ENCODE data around the gene ARHGAP11A. TPM values are rescaled to one million over a fixed set of nuclear protein-coding genes. Genes with fewer than 3 reads are reported as not detected.

ARHGAP11A gene
- total RNA-seq, 1 donor from 2014 or later = 143 TPM

GRCh38 chr15:32652178-32652577 lies 36.9 kb downstream of the ARHGAP11A start:
- intact Hi-C loops (cut with micrococcal nuclease) = no loop called here

GRCh38 chr15:32656091-32656490 lies 40.8 kb downstream of the ARHGAP11A start:
- intact Hi-C loops (cut with micrococcal nuclease) = no loop called here

GRCh38 chr15:32656496-32656895 lies 41.2 kb downstream of the ARHGAP11A start:
- intact Hi-C loops (cut with micrococcal nuclease) = no loop called here

GRCh38 chr15:32657198-32657883 lies 42.0 kb downstream of the ARHGAP11A start:
- intact Hi-C loops (cut with micrococcal nuclease) = no loop called here

DNA sequence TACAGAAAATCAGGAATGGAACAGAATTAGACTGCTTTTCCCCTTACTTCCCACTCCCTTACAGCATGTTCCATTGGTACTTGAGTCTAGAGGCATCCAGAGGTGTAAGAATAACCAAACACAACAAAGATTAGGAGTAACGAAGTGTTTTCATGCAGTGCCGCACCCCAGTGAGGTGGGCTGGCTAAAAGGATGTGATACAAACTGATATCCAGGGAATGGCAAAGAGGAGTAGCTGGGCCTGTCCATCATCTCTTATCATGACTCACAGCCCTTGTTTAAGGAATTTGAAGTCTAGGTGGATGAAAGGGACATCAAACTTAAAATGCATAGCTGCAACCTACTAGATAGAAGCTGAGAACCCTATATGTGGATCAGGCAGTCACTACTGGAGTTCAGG lies 42.6 kb downstream of the ARHGAP11A start:
- intact Hi-C loops (cut with micrococcal nuclease) = no loop called here

DNA sequence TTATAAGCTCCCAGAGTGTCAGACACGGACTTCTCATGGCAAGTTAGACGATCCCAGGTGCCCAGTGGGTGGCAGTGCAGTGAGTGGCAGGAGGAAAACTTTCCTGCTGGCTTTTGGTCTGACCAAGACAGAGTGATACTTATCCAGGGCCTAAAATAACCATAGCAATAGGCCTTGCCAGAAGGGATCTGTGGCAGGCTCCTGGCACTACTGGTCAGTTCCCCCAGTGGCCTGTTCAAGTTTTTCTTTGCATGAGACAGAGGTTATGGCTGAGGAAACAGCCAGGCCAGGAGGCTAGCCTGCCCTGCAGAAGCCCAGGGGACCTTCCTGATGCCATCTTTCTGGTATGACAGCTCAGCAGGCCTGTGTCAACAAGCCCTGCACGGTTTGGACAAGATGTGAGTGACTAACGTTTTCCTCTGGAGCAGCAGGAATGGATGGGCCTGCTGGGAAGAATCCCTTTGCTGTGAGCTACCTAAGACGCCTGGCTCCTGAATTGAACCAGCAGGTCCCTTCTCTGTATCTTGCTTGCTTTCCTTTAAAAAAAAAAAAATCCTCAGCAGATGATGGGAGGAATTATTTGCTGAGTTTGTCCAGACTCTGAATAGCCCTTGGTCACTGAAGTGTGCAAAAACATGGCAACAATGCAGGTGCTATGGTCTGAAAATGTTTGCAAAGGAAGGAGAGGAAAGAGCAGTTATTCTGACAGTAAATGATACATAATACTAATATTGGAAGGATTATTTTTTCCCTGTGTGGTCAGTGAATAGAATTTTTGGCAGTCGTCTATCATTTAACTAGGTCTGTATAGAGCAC lies 44.2 kb downstream of the ARHGAP11A start:
- intact Hi-C loops (cut with micrococcal nuclease) = no loop called here

GRCh38 chr15:32663671-32664070 lies 48.4 kb downstream of the ARHGAP11A start:
- intact Hi-C loops (cut with micrococcal nuclease) = no loop called here

DNA sequence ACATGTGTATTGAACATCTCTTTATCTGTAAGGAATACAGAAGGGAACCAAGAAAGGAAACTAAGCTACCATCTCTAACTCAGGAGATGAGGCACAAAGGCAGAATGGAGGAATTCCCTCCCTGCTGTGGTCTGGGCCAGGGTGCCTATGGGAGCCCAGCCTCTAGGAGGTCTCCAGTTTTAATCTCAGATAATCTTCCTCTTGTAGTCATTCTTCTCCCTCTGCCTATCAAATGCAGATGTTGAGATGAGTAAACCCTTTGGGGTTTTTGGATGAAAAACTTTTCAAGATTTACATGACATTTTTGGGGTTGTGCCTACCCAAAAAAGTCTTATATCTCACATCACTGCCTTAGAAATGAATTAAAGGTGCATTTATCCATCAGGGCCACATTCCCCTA lies 49.5 kb downstream of the ARHGAP11A start:
- intact Hi-C loops (cut with micrococcal nuclease) = no loop called here

DNA sequence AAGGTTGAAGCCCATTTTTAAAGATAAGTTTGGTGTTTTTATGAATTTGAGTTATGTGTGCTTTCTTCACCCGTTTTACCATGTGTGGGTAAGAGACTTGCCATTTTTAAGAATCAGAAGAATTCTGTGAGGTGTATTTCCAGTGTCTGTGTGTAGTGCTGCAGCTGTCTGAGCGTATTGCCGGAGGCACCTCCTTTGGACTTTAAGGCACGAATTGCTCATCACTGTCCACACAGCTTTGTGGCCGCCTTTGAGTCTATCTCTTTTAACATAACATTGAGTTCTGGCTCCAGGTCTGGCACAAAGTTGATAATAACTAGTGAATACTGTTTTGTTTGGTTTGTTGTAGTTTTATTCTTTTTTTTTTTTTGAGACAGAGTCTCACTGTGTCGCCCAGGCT lies 52.0 kb downstream of the ARHGAP11A start:
- intact Hi-C loops (cut with micrococcal nuclease) = no loop called here

DNA sequence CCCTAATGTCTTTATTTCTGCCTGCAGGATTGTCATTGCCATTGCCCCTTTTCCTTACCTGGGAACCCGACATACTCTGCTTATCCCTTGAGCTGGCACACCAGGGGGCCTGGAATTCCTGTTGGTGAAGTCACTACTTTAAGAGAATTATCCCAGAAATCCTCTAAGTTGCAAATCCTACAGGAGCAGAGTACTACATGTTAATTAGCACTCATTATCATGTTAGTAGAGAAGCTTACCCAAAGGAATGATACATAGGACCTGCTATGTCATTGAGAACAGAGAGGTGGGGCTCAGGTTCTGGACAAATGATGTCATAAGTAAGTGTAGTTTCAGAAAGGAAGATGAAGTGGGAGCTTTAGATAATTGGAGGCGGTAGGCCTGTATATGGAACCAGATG lies 53.6 kb downstream of the ARHGAP11A start:
- intact Hi-C loops (cut with micrococcal nuclease) = no loop called here

GRCh38 chr15:32669896-32670611 lies 54.8 kb downstream of the ARHGAP11A start:
- intact Hi-C loops (cut with micrococcal nuclease) = no loop called here

DNA sequence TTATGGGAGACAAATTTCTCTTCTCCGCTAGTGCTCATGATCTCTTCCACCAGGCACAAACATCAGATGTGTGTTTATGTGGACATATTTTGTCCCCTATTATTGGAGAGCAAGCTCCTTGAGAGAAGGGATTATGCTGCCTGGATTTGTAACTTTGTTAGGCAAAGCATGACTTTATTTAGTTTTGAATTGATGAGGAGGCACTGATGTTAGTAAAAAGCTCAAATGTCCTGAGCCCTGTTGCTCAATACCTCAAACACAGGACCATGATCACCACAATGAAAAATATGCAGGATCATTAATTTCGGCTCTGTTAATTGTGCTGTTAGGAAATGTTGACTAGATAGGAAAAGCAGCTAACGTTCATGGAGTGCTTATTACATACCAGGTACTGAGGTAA lies 55.3 kb downstream of the ARHGAP11A start:
- intact Hi-C loops (cut with micrococcal nuclease) = no loop called here

DNA sequence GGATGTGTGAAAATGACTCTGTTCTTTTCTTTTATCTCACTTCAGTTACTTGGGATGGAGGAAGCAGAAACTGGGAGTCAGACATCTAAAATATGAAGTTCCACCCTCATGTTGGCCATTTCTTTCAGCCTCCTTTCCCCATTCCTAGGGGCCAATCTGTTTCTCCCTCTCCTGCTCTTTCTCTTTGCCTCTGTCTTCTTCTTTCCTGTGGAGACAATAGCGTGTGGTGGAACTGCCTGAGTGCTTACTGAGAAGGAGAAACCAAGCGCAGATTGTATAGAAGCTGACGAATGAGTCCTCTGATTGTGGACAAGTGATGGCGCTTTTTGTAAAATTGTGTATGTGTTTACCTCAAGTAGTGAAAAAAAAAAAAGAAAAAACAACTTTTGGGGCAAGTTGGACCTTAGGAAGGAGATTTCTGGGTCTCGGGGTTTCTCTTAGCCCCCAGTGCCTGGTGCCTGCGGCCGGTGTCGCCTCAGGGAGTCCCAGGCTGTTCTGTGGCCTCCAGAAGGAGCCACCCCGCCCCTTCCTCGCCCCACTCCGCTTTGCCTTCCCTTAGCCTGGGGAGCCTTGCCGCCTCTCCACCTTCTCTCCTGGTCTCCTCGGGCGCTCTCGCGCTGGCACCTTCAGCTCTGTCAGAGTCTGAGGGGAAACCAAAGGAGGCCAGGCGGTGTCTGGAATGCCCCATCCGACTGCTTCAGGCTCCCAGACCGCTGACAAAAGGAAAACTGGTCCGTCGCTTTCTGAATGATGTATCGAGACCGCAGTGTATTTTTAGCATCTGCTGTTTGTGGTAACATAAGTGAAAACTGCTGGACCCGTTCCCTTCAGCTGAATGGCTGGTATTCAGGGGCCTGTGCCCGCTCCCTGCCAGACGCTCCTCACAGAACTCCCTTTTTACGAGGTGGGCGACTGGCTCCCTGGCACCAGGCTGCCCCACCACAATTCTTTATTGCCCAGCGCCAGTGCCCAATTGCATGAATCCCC lies 56.3 kb downstream of the ARHGAP11A start:
- intact Hi-C loops (cut with micrococcal nuclease) = no loop called here

DNA sequence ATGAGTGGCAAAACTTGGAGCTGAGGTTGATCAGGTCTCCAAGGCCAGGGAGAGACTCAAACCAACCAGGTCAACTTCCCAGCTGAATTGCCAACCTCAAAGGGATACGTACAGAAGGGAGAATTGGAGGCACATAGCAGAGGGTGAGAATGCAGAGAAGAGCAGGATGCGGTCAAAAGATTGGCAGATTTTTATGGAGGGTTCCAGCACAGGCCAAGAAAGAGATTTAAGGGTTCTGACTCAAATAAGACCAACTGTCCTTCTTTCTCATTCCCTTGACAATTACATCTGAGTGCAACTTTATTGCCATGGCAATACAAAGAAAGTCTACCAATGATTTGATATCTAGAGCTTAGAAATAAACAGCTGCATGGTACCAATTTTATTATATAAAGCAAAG lies 59.4 kb downstream of the ARHGAP11A start:
- intact Hi-C loops (cut with micrococcal nuclease) = no loop called here

DNA sequence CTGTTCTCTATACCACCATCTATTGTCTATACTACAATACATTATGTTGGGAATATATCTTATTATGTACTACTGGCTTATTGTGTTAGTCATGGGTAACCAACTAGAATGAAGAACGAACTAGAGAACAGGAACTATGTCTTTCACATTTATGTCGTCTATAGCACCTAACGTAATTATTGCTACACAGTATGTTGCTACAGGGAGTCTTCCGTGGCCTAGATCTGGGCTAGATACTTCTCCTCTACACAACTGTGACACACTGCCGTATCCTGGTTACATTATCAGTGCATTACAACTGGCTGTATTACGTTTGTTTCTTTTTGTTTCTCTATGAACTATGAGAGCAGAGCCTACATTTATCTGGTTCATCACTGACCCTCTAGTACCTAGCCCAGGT lies 60.2 kb downstream of the ARHGAP11A start:
- intact Hi-C loops (cut with micrococcal nuclease) = no loop called here

- intact Hi-C loops (cut with micrococcal nuclease) = no loop called here
Observed at GRCh38 chr15:32676169-32676568, 60.9 kb downstream of the ARHGAP11A start.

GRCh38 chr15:32677238-32677750 lies 62.0 kb downstream of the ARHGAP11A start:
- intact Hi-C loops (cut with micrococcal nuclease) = no loop called here

- intact Hi-C loops (cut with micrococcal nuclease) = no loop called here
Observed at GRCh38 chr15:32679298-32679690, 64.0 kb downstream of the ARHGAP11A start.

DNA sequence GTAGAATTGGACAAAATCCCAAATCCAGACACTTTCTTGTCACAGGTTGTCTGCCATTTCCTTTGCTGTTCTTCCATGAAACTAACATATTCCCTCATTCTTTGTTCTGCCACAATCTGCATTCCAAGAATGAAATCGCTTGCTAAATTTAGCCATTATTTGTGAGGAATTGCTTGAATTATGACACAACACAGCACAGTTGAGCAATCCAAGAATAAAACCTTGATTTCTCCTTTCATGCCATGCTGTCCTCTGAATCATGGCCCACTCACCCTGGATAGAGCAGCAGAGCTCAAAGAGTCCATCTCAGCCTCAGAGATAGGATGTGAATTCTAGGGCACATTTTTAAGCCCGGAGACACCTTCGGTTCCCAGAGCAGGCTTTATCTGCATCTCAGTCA lies 67.3 kb downstream of the ARHGAP11A start:
- intact Hi-C loops (cut with micrococcal nuclease) = no loop called here

DNA sequence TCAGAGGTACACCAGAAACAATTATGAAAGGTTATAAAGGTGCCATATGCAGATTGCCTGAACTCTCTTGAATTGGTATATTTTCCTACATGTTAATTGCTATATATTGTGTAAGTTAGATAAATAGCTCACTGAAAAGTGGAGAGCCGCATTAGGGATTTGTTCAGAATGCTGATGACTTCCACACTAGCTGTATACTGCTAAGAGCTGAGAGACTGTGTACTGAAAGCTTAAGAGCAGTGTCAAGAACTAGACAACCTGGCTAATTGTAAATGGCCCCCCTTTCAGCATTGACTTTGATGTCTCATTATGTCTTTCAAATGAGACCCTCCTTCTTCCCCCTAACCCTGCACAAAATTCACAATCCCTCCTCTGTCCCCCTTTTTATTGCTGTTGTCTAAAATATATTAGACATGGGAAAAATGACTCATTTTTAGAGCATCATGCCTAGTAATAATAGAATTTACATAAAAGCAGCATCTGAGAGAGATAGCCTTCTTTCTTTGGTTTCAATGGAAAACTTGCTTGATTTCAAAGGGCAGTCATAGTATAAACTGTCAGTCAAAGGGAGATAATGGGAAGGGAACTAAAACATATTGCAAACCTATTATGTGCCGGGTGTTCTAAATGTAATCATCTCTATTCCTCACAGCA lies 67.8 kb downstream of the ARHGAP11A start:
- intact Hi-C loops (cut with micrococcal nuclease) = no loop called here
